Stimulated activated CD8-positive, alpha-beta memory T cell treated with anti-CD3 and anti-CD28 coated beads, Interleukin-12 subunit alpha, Interleukin-12 subunit beta, amount 100 ng/mL, for 4 hours (primary cell): ENCODE results near the gene TEX13B.
"Not testable (repeated sequence)": the region's sequence is repeated elsewhere in the genome, so short reads cannot be mapped to it uniquely, and the experiment has no call there.

Experiments used
- DNase-seq: peaks from one replicate; pipeline ENCODE4 v3.0.0-alpha.2; 2020; ENCODE audit warnings: low read depth

TEX13B gene, protein sequence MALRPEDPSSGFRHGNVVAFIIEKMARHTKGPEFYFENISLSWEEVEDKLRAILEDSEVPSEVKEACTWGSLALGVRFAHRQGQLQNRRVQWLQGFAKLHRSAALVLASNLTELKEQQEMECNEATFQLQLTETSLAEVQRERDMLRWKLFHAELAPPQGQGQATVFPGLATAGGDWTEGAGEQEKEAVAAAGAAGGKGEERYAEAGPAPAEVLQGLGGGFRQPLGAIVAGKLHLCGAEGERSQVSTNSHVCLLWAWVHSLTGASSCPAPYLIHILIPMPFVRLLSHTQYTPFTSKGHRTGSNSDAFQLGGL

DNA sequence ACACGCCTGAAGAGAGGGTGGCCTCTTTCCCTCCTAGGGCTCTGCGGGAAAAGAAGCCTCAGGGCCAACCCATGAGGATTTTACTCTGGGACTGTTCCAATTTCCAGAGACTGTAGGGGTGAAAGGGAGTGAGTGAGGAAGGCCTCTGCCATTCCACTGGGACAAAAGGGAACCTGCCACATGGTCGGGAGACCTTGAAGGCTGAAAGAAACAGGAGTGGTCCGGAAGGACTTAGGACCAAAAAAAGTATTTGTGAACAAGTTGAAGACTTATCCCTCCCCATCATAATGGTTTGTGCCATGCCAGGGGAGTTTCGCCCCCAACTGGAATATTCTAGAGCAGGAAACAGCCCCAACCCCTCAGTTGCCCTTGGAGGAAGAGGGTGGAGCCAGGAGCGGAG, at the start of gene TEX13B:
TSS of gene TEX13B (minus strand) at position 15 of the 400 bp plus-strand sequence. CDS start 243 bp downstream, outside the sequence.
- no peak for DNase-seq

DNA sequence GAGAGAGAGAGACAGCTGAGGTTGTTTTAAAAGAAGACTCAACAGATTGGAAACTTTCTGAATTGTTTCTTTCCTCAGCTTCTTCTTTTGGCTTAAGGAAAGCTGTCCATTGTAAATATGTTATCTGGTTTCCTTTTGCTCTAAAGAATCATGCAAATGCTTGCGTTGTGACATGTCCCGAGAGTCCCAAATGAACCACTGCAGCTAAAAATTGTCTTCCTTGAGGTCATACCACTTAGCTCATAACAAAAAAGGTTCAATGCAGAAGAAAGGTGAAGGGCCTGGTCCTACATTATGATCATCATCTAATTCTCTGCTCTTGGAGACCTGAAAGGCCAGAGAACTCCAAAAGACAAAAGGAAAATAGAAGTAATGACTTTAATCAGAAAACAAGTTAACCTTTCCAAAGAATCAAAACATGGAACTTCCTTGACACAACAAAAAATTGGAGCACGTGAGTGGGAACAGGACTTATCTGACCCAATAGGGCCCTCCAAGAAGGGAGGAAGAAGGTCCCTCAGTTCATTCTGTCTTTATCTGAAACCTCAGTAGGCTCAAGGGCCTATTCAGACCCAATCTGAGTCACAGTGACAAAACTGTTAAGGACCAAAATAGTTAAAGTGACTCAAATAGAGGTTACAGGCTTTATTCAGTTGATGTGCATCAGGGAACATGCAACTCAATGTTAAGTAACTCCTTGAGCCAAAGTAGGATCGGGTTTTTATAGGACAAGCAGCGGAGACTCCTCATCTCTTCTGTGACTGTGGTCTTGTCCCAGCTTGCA, 48.0 kb upstream of the TEX13B start:
- no peak for DNase-seq

DNA sequence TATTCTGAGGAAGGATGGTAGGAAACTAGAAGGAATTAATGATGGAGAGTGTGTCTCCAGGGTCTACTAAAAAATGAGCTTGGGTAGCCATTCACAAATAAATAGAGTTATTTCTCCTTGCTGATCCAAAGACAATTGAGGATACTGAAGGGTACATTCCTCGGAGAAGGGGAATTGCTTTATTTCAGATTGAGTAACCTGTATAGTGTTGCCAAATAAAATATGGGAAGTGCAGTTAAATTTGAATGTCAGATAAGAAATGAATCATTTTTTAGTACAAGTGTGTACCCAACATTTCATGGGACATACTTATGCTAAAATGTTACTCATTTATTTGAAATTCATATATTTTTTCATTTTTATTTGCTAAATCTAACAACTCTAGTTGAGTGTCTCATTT, 46.7 kb upstream of the TEX13B start:
- DNase-seq: no peak

DNA sequence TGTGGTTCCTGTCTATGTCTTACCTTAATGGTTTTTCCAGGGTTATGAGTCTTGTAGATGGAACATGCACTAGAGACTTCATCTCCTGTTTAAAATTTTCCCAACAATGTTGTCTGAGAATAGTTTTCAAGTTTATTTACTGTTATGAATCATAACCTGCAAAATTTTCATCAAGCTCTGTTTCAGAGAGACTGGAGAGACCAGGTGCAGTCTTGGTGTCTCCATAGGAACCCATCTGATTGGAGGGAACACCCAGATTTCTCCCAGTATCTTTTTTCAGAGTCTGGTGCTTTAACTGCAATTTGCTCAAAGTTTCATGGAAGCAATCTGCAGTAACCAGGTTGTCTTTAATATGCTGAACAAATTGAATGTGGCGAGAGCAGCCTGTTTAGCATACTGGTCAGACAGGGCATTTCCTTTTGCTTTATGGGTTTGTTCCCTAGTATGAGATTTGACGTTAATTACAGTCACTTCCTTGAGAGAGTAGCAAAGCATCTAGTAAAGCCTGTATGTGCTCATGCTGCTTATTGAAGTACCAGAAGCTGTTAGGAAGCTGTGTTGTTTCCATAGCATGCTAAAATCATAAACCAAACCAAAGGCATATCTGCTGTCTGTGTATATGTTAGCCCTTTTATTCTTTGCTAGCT, 43.9 kb upstream of the TEX13B start:
- no peak for DNase-seq

DNA sequence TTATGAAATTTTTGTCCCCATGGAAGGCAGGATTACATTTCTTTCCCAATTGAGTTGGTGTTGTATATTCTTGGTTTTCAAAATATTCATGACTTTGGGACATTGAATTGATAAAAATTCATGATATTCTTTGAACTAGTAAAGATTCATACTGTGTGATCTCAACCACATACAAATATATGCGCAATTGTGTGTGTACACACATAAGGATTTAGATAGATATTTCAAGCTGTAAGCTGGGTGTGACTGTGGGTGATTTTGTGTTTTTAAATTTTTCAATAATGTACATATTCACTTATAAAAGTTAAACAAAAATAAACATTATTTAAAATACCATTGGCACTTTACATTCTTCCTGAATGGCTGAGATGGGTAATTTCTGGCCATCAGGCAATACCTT, 43.2 kb upstream of the TEX13B start:
- no peak for DNase-seq

DNA sequence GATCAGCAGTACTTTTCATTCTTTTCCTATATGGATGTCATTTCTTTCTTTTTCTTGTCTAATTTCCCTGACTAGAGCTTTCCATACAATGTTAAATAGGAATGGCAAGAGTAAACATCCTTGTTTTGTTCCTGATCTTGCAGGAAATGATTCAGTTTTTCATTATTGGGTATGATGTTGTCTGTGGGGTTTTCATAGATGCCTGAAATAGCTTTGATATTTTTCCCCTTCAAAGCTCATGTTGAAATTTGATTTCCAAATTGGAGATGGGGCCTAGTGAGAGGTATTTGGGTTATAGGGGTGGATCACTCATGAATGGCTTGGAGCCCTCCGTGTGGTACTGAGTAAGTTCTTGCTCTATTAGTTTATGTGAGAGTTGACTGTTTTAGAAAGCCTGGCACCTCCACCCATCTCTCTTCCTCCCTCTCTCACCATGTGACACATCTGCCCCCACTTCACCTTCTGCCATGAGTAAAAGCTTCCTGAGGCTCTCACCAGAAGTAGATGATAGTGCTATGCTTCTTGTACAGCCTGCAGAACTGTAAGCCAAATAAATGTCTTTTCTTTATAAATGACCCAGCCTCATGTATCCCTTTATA, 40.4 kb upstream of the TEX13B start:
- no peak for DNase-seq

DNA sequence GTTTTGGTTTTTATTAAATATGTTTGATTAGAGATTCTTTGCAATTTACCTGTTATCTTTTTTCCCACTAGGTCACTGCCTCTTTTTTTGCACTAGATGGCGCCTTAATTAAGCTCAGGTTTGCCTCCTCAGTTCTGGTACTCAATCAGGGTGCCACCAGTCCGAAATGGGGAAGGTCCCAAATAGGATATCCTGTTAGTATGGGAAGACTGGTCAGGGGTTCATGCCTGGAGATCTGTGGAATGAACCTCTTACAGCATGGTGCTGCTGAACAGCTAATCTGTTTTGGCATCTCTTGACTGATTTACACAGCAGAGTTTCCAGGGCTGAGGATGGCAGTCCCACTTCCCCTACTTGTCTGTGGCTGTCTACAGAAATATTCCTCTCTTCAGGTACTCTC, 38.5 kb upstream of the TEX13B start:
- DNase-seq: no peak

DNA sequence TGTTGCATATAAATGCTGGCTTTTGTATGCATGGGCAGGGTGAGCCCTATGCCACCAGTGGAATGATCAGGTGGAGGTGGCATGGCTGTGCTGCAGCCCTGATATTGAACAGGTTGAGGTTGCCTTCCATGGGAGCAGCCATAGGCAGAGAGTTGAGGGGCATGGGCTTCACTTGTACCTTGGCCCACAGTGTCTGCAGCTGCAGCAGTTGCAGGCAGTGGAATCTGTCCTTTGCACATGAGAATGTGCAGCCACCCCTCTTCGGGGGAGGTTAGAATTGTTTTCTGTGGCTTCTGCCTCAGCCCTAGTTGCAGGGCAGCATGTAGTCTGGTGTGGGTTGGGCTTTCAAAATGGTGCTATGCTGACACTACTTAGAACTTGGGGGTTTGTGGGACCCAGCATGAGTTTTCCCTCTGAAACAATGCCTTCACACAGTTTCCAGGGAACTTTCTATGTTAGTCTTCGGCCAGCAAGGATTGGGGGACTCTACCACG, 37.3 kb upstream of the TEX13B start:
- DNase-seq: no peak

DNA sequence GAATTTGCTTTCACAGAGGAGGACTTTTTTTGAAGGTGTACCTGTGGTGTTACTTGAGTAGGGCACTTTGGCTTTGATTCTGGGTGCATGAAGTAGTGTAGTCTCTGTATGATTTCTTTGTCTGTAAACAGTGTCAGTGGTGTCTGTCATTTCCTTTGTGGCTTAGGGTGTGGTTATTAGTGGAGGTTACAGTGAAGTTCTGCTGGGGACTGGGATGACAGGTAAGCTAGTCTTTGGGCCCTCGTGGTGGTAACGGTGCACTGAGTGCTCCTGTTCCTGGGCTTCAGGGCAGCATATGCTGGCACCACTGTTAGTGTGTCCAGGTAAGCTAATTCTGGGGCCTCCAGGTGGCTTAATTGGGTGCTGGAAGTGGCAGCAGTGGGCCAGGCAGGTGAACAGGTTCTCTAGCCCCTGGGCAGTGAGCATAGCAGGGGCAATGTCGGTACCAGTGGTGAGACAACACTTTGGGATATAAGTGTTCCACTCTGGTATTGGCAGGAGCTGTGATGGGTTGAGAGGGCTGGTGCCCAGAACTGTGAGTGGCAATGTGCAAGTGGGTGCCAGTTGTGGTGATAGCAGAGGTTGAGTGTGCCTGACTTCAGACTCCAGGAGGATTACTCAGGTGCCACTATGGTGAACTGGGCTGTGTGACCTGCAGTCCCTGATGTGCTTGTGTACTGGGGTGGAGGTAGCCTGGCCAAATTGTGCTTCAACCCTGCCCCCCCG, 36.6 kb upstream of the TEX13B start:
- no peak for DNase-seq

DNA sequence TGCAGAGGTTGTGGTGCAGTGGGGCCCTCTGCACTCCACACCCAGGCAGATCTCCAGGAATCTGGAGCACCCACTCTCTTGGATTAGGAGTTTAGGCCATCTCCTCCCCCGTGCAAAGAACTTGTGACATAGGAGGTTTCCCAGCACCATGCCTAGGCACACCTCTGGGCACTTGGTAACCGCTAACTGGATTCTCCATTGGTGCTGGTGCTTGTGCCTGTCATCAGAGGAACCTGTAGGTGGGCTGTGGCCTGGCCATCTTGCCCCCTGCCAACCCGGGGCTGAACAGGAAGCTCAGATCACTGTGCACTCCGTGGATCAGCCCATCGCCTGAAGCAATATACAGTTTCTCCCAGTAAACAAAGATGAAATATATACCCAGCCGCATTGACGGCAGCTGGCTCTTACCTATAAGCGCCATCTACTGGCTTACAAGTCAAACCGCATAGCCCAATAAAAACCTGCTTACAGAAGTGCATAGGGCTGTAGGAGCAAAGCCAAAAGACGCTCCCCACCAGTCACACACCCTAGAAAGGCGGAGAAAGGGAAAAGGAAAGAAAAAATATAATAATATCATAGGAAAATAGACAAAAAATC, 19.1 kb upstream of the TEX13B start:
- no peak for DNase-seq

DNA sequence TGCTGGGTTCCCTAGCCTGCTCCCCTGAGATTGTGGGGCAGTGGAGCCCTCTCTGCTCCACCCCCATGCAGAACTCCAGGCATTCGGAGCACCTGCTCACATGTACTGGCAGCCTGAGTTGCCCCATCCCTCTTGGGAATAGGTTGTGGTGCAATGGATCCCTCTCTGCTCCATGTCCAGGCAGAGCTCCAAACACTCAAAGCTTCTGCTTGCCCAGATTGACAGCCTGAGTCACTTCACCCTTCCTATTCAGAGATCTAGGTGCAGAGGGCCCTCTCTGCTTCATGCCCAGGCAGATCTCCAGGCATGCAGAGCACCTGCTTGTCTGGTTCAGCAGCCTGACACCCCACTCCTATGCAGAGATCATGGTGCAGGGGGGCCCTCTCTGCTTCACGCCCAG, 18.6 kb upstream of the TEX13B start:
- no peak for DNase-seq

DNA sequence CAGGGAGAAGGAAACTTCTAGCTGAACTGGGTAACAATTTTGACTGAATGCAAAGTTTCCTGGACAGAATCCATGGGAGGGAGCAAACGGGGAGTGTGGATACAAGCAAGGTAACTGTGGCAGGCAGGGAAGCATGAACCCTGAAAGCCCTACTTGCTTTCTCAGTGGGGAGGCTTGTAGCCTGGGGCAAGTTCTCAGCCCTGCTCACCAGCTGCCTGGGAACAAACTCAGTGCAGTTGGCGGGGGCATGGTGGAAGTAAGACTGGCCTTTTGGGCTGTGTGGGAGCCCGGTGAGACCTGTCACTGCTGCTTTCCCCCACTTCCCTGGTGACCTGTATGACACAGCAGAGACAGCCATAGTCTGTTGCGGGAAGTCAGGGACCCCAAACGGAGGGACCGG, 14.0 kb upstream of the TEX13B start:
- no peak for DNase-seq

DNA sequence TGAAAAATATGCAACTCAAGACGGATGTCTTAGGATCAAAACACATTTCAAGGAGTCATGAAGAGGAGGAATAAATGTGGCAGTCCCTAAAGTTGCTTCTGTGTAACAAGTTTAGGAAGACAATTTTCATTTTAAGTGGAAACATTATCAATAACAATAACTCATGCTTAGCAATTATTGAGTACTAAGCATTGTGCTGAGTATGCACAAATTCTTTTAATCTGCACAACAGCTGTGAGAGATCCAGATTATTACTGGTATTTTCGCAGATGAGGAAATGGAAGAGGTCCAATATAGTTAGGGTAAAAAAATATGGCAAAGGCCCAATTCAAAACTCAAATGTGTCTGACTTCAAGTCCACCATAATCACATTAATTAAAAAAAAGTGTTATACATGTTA, 2.9 kb upstream of the TEX13B start:
- DNase-seq: no peak

DNA sequence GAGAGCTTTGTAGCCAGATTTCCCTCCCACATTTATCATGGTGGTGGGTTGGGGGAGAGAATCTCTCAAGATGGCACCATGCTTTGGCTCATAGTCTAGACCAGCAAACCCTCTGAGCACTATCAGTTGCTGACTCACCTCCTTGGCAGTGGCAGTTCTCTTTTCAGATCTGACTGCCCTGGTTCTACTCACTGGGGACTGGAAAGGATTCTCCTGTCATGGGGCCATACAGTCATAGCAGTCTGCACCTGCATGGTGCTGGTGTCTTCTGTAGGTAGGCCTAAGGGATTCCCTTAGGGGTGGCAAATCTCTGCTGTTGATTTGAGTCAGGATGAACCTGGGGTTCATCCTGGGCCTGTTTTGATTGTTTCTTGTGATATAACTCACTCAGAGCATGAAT, 2.6 kb downstream of the TEX13B start:
- DNase-seq: no peak

DNA sequence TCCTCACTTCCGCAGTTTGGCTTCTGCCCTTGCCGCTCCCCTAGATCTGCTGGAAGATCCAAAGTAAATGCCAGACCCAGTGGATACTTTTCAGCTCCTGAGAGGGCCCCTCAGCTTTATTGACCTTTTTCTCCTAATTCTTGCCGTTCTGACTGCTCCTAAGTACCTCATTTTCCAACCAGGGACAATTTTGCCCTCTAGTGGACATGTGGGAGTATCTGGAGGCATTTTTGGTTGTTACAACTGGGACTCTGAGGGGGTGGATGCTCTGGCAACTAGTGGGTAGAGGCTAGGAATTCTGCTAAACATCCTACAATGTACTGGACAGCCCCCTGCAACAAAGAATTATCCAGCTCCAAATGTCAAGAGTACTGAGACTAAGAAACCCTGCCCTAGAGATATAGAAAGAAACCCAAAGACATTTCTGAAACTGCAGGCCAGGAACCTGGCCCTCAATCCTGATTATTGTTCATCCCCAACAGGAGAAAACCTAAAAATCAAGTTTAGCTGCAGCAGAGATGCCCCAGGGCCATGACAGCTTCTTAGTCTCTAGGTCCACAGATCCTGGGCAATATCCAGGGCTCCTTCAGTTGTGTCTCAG, 3.4 kb downstream of the TEX13B start:
- no peak for DNase-seq

DNA sequence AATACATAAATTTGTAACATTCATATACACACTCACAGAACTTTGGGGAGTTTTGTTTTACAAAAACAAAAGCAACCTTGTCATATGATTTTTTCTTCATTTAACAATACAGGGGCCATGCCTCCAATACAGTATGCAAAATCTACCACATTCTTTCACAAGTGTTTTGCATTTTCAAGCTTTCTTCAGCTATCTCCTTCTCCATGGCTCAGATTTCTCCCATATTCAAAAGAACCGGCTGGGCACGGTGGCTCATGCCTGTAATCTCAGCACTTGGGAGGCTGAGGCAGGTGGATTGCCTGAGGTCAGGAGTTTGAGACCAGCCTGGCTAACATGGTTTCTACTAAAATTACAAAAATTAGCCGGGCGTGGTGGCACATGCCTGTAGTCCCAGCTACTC, 4.1 kb downstream of the TEX13B start:
- no peak for DNase-seq

DNA sequence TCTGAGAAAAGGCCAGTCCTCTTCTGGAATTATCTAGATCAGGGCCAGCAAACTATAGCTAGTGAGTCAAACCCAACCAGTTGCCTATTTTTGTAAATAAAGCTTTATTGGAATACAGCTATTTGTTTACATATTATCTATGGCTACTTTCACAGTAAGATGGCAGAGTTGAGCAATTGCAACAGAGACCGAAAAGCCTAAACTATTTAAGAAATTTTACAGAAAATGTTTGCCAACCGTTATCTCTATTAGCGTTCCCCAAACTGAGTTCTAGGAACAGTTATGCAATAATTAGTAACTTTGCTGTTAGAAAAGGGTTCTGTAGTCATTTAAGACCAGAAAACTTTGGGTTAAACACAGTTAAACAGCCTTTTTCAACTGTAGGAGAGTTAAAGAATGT, 10.5 kb downstream of the TEX13B start:
- DNase-seq: no peak

DNA sequence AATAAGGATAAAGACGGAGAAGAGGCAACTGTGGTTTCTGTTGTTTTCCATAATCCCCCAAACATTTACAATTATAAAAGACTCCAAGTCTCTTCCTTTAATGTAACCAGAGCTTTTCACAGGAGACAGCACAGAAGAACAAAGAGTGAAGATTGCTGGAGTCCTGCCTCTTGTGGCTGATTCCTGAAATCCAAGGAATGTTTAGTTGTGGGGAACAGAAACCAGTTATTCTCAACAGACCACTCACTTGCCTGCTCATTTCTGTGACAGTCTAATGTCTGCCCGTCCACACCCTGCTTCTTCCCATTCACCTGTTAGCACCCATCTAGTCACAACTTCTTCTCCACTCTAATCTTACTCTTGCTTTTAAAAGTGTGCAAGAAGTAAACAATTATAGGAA, 12.1 kb downstream of the TEX13B start:
- no peak for DNase-seq

DNA sequence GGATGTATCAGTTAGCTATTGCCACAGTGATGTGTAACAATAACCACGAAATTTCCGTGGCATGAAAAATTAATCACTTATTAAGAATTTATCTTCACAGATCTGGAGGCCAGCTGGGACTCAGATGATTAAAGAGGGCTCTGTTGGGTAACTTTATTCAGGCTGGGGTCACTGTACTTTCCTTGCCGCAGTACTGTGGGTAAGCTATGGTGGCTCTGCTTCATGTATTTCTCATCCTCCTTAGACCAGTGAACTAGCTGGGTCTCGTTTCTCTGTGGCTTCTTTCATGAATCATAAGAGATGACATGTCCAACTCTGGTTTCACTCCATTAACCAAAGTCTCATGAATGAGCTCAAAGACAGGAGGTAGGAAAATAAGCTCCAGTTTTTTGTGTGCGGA, 13.5 kb downstream of the TEX13B start:
- DNase-seq: no peak

DNA sequence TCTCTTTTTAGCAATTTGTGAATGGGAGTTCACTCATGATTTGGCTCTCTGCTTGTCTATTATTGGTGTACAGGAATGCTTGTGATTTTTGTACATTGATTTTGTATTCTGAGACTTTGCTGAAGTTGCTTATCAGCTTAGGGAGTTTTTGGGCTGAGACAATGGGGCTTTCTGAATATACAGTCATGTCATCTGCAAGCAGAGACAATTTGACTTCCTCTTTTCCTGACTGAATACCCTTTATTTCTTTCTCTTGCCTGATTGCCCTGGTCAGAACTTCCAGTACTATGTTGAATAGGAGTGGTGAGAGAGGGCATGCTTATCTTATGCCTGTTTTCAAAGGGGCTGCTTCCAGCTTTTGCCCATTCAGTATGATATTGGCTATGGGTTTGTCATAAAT, 26.8 kb downstream of the TEX13B start:
- DNase-seq: not testable (repeated sequence)

DNA sequence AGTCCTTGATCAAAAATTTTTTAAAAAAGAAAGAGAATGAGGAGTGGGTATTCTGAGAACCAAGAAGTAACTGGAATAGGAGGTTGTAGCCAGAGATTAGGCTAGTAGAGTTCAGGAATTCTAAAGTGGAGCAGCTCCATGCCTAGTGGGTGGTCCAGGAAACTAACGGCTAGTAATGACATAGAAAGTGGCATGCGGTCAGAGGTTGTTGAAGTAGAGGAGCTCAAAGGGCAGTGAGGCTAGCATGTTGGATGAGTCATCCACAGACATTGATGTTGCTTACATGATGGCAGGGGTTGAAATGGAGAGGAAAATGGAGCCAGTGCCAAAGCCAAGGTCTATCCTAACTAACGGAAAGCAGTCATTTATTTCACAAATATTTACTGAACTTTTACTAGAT, 42.1 kb downstream of the TEX13B start:
- DNase-seq: no peak
